GM12891 (cell line): ENCODE measurements around the gene PARP11.
A peak's percentile ranks its signal among the peaks of the same experiment; 100 is the strongest.

Experiments used
- DNase-seq: peaks from one replicate; pipeline ENCODE4 v3.0.0; 2011; ENCODE audit warnings: low spot score; ENCODE audit not compliant: insufficient read length
- FAIRE-seq: peaks from 2 replicates; lab custom pipeline; 2011; peaks lifted over from hg19 to GRCh38; lab: Jason Lieb, UNC
- PAX5 ChIP-seq: IDR thresholded peaks from 2 replicates; pipeline ENCODE4 v1.6.1; 2011; ENCODE audit warnings: low read length, moderate library complexity, mild to moderate bottlenecking; ENCODE audit not compliant: insufficient read depth, severe bottlenecking
- POLR2A ChIP-seq: IDR thresholded peaks from 2 replicates; pipeline ENCODE4 v1.6.1; 2011; ENCODE audit warnings: low read depth, low read length, control low read depth
- POLR2AphosphoS5 ChIP-seq: IDR thresholded peaks from 2 replicates; pipeline ENCODE4 v1.6.1; 2011; ENCODE audit warnings: low read depth, low read length, control low read depth
- POU2F2 ChIP-seq: IDR thresholded peaks from 2 replicates; pipeline ENCODE4 v1.6.1; 2011; ENCODE audit warnings: low read depth, mild to moderate bottlenecking, control low read depth, low read length, moderate library complexity
- SPI1 ChIP-seq: IDR thresholded peaks from 2 replicates; pipeline ENCODE4 v1.6.1; 2011; ENCODE audit warnings: low read depth, low read length, control low read depth
- TAF1 ChIP-seq: IDR thresholded peaks from 2 replicates; pipeline ENCODE4 v1.6.1; 2011; ENCODE audit warnings: low read depth, low read length, control low read depth

Gene PARP11

GRCh38 chr12:3770891-3771290 is 102.3 kb downstream of the PARP11 start:
- DNase-seq, result no peak
- TF ChIP-seq POLR2A (no peak), TAF1 (no peak), PAX5 (no peak), POU2F2 (no peak), POLR2AphosphoS5 (no peak), SPI1 (no peak)
- FAIRE-seq, result no peak

GRCh38 chr12:3768911-3769447 is 104.2 kb downstream of the PARP11 start:
- no peak for FAIRE-seq

GRCh38 chr12:3761116-3761735 is 112.0 kb downstream of the PARP11 start:
- FAIRE-seq (no peak), DNase-seq (no peak)
- TF ChIP-seq SPI1 (no peak), POU2F2 (no peak), POLR2A (no peak)

More at GRCh38 chr12:3768911-3769447, 104.2 kb downstream of the PARP11 start:
- no peak for DNase-seq
- no peak for TF ChIP-seq SPI1
- no peak for TF ChIP-seq POLR2AphosphoS5
- no peak for TF ChIP-seq POU2F2
- TF ChIP-seq POLR2A, result no peak
- TF ChIP-seq TAF1, result no peak
- TF ChIP-seq PAX5, result no peak

GRCh38 chr12:3759878-3760277 is 113.3 kb downstream of the PARP11 start:
- DNase-seq, result no peak
- no peak for FAIRE-seq
- peak; percentile 54 for TF ChIP-seq SPI1
- TF ChIP-seq PAX5, result no peak
- no peak for TF ChIP-seq POLR2AphosphoS5
